GM19395 (cell line): Measurements from ENCODE around the gene OR2G3.

Source experiments
- ATAC-seq: cut with Tn5 transposase; IDR thresholded peaks from one replicate; pipeline ENCODE4 v1.9.1; 2021; ENCODE audit warnings: mild to moderate bottlenecking, moderate library complexity; ENCODE audit not compliant: unreplicated experiment

Gene OR2G3

DNA sequence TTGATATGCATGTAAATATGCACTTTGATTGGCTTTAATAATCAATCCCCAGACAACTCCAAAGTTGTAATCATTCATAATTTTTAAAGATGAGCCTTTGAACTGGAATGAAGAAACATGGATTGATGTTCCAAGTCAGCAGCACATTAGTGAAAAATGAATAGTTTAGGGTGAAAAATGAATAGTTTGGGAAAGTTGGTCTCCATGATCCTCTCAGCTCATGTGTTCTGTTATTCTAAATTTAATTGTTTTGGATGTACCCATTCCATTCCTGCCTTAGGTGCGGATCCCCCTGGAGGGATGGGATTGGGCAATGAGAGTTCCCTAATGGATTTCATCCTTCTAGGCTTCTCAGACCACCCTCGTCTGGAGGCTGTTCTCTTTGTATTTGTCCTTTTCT is at the start of gene OR2G3:
Gene OR2G3, plus strand, starts transcription at position 301 of the 400 bp plus-strand sequence. Its CDS starts 0 bp downstream, at position 301.
- no peak for ATAC-seq

DNA sequence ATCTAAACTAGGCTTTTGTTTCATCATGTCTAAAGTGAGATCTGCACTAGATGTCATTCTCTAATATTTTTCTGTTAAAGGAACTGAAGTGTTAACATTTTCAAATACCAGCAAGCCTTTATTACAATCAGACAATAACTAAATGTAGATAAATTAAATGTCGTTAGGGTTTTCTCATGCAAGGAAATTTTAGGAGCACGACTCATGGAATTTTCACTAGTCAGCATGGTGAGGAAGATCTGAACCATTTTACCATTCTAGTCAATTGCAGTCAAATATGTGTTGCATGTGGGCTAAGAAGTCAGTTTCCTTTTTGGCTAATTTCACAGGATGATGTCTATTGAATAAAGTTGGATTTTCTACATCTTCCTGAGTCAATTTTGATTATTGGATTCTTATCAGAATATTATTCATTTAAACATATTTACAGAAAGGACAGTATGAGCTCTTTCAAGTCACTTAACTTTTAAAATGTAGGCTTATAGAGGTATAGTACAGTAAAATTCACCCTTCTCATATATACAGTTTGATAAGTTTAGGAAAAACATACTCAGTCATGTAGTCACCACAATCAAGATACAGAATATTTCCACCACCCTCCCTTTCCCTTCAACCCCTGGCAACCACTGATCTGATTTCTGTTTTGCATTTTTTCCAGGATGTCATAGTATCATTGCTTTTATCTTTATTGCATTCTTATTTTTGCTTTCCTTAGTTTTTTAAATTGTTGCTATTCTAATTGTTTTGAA is 47.3 kb upstream of the OR2G3 start:
- no peak for ATAC-seq

GRCh38 chr1:247561711-247562110 is 43.7 kb upstream of the OR2G3 start:
- ATAC-seq: no peak

DNA sequence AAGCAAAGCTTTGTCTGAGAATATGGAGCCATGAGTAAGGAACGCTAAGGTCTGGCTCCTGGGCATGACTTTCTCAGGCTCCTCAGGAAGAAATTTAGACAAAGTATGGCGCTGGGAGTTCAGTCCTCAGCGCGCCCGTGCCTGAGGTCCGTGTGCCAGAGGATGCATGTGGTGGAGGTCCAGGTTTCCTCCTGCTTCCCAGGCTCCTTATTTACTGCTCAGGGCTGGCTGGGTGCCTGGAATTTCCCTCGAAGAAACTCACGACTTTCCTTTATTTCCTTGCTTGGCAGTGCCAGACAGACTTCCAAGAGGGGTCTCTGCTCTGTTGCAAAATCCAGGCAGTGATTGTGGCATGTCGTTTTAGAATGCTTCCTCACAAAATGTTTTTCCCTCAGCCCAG is 43.2 kb upstream of the OR2G3 start:
- ATAC-seq: no peak

GRCh38 chr1:247574236-247574635 is 31.1 kb upstream of the OR2G3 start:
- no peak for ATAC-seq

DNA sequence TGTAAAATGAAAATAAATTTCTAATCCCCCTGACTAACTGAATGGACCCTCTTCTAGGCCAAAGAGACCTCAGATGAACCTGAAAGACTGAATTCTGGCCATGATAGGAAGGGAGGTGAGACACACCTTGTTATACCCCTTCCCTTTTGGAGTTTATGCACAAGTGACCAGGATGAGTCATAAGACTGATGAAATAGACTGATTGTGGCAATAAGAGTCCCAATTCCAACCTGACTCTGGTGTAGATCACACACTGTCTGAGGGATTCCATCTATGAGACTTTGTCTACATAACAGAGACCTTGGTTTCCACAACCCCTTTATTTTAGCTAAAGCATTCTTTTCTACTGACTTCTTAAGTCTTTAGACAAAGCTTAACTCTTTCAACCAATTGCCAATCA is 30.7 kb upstream of the OR2G3 start:
- no peak for ATAC-seq

- ATAC-seq: peak; percentile 62
Measured at GRCh38 chr1:247576514-247576913, 28.9 kb upstream of the OR2G3 start.

GRCh38 chr1:247578946-247579460 is 26.4 kb upstream of the OR2G3 start:
- no peak for ATAC-seq

DNA sequence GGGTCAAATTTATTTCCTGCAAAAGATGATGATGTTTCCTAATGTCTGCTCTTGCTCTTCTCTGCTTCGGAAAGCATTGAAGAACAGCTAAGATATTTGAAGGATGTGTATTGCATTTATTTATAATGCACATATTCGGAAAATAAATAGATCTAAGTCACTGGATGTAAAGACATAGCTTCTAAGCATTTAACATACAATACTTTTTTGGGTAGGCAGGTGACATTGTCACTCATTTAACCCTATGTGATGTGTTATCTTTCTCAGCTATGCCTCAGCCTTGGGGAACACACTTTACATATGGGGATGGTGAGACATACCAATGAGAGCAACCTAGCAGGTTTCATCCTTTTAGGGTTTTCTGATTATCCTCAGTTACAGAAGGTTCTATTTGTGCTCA is 17.3 kb upstream of the OR2G3 start, which contains the start of gene OR2G2:
Gene OR2G2, plus strand, starts transcription at position 301 of the 400 bp plus-strand sequence. Its CDS starts 0 bp downstream, at position 301.
- ATAC-seq: no peak

DNA sequence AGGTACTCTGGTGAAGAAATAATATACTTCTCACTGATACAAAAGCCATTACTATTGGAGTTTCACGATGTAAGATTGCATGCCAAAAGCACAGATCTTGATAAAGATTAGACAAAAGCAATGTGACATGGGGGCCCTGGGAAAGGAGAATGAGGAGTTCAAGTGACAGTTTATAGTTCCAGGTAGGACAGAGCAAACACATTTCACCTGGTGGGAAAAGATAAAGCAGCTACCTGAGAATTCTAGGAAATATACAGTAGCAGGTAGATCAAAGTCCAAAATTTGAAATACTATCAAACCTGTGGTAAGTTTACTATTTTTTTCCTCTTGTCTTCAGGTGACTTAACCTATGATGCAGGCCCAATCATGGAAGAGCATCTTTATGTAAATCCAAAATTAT is 8.0 kb downstream of the OR2G3 start:
- no peak for ATAC-seq

DNA sequence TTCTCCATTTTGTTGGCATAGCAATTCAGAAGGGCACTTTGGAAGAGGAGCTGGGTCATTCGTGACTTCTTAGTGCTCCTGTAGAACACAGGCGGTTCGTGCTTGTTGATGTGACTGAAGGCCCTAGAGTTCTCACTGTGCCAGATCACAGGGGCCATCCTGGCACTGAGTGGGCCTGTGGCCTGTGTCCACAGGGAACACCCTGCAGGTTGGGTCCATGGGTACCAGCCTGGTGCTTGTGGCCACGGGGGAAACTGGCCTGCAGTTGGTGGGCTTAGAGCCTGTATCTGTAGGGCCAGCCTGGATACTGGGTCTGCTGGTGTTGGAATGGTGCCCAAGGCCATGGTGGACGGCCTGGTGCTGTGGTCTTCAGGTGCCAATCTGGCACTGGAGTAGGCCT is 9.2 kb downstream of the OR2G3 start:
- ATAC-seq: no peak

- no peak for ATAC-seq
Measured at GRCh38 chr1:247627951-247628350, 22.6 kb downstream of the OR2G3 start.

- no peak for ATAC-seq
Measured at GRCh38 chr1:247638011-247638410, 32.6 kb downstream of the OR2G3 start.

DNA sequence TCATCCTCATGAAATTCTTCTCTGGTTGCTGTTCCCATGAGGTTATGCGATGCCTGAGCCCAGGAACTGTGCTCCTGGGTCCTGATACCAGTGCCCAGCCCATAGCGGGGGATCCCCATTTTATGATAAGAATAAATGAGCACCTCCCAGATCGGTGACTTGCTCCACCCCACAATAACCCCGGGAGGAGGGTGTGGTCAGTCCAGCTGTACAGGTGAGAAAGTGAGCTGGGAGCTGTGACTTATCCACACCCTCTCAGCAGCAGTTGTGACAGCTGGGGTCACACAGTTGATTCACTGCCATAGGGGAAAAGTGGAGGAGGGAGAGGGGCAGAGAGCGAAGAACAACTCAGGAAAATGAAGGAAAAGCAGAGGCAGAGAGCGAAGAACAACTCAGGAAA is 33.4 kb downstream of the OR2G3 start:
- ATAC-seq: no peak

GRCh38 chr1:247639381-247639981 is 34.1 kb downstream of the OR2G3 start:
- ATAC-seq: no peak

DNA sequence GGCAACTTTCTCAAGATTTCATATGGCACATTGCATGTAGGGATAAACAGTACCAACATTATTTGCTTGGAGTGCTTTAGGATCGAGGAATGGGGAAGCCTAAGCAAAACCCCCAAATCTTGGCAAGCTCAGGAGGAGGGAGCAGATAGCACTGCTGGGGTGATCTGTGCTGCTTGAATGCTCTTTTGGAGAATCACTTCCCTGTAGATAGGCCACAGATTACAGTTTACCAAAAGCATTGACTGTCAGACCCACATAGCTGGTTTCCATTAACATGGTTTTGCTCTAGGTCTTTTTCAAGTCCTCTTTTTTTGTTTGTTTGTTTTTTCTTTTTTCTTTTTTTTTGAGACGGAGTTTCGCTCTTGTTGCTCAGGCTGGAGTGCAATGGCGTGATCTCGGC is 37.4 kb downstream of the OR2G3 start:
- no peak for ATAC-seq

DNA sequence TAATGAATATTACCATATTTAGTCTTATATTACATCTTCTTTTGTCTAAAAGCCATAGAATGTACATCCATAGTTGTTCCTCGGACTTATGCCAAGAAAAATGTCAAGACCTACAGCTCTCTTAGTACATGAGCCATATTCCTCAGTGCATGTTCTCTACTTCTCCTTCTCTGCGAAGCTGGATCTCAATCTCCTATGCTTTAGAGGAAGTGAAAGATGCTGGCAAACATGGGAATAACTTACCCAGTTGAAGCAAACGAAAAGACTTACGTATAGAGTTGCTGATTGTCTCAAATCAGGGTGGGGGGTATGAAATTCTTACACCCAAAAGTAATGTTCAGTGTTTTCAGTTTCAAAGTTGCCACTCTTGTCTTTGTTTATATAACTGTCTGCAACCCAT is 41.5 kb downstream of the OR2G3 start:
- no peak for ATAC-seq

DNA sequence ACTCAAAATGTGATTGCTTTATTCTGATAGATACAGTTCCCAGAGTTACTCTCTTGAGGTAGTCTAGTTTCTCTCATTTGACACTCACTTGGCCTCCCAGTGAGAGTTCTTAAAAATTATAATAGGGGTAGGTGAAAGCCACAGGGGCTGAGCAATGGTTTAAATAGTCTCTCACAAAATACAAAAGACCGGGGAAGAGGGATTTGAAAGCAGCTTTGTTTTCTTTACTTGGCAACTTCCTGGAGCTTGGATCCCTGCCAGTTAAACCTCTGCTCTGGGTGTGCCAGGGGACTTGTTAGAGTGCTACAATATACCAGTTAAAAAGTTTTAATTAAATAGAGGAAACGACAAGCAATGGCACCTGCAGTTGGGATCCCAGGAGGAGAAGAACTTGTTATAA is 42.5 kb downstream of the OR2G3 start:
- ATAC-seq: no peak

GRCh38 chr1:247653040-247653439 is 47.7 kb downstream of the OR2G3 start:
- ATAC-seq: no peak
